Measurements from ENCODE around the gene RAB24.

RAB24 gene

DNA sequence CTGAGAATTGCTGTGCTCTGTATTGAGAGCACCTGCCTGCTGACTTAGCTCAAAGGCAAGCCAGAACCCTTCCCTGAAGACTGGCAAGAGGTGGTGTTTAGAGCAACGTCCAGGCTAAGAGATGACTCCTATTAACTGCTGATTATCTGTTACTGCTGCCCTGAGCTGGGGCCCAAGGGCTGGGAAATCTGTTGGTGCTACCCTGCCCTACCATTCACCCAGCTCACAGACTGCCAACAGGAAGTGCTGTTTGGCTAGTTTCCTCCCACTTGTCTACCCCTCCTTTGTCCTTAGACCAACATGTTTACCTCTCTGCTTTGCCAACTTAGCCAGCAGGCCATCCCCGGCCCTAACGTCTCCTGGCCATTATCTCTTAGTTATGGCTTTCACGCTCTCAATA lies 6.9 kb downstream of the RAB24 start:
- Histone ChIP-seq H3K9me3 (ENCODE audit: control insufficient read depth, insufficient read depth, low read length) (no peaks in the 10 kb centered on the region), H3K4me3 (ENCODE audit: low read depth, low read length) (no peak overlapping the region), H3K36me3 (ENCODE audit: control insufficient read depth, insufficient read depth, low read length) (peaks cover 45% of the 10 kb centered on the region), H3K4me1 (ENCODE audit: control insufficient read depth, insufficient read depth, low read length) (peaks cover 22% of the 10 kb centered on the region), H3K27me3 (ENCODE audit: control insufficient read depth, insufficient read depth, low read length) (no peaks in the 10 kb centered on the region), H3K9ac (ENCODE audit: low read depth, low read length) (no peak overlapping the region)

DNA sequence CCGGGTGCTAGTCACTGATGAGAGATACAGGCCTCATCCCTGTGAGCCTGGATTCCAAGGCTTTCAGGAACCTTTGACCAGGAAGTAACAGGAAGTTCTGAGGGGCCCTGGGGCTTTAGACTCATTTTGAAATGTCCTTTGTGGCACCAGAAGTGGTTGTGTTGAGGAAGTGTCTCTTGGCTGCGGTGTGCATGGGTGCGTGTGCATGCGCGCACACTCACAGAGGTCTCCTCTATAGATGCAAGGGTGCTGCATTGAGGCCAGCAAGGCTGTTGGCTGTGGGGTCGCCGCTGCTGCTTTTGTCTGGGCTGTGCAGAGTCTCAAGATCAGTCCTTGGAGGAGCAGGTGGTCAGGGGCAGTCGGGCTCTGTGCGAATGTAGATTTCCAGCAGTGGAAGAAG lies 7.6 kb downstream of the RAB24 start:
- H3K9ac ChIP-seq (ENCODE audit: low read depth, low read length) = no peak overlapping the region
- no peaks in the 10 kb centered on the region for H3K9me3 ChIP-seq (ENCODE audit: control insufficient read depth, insufficient read depth, low read length)
- no peaks in the 10 kb centered on the region for H3K27me3 ChIP-seq (ENCODE audit: control insufficient read depth, insufficient read depth, low read length)
- peaks cover 46% of the 10 kb centered on the region for H3K36me3 ChIP-seq (ENCODE audit: control insufficient read depth, insufficient read depth, low read length)
- peaks cover 22% of the 10 kb centered on the region for H3K4me1 ChIP-seq (ENCODE audit: control insufficient read depth, insufficient read depth, low read length)
- no peak overlapping the region for H3K4me3 ChIP-seq (ENCODE audit: low read depth, low read length)

DNA sequence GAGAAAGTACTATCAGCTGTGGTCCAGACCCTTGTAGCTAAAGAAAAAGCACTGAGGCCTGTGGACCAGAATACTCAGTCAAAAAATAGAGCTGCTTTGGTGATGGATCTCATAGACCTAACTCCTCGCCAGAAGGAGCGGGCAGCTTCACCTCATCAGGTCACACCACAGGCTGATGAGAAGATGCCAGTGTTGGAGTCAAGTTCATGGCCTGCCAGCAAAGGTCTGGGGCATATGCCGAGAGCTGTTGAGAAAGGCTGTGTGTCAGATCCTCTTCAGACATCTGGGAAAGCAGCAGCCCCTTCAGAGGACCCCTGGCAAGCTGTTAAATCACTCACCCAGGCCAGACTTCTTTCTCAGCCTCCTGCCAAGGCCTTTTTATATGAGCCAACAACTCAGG lies 8.9 kb downstream of the RAB24 start:
- Histone ChIP-seq H3K4me1 (ENCODE audit: control insufficient read depth, insufficient read depth, low read length) (peaks cover 15% of the 10 kb centered on the region), H3K36me3 (ENCODE audit: control insufficient read depth, insufficient read depth, low read length) (peaks cover 49% of the 10 kb centered on the region), H3K9ac (ENCODE audit: low read depth, low read length) (no peak overlapping the region), H3K4me3 (ENCODE audit: low read depth, low read length) (no peak overlapping the region), H3K9me3 (ENCODE audit: control insufficient read depth, insufficient read depth, low read length) (no peaks in the 10 kb centered on the region), H3K27me3 (ENCODE audit: control insufficient read depth, insufficient read depth, low read length) (no peaks in the 10 kb centered on the region)

DNA sequence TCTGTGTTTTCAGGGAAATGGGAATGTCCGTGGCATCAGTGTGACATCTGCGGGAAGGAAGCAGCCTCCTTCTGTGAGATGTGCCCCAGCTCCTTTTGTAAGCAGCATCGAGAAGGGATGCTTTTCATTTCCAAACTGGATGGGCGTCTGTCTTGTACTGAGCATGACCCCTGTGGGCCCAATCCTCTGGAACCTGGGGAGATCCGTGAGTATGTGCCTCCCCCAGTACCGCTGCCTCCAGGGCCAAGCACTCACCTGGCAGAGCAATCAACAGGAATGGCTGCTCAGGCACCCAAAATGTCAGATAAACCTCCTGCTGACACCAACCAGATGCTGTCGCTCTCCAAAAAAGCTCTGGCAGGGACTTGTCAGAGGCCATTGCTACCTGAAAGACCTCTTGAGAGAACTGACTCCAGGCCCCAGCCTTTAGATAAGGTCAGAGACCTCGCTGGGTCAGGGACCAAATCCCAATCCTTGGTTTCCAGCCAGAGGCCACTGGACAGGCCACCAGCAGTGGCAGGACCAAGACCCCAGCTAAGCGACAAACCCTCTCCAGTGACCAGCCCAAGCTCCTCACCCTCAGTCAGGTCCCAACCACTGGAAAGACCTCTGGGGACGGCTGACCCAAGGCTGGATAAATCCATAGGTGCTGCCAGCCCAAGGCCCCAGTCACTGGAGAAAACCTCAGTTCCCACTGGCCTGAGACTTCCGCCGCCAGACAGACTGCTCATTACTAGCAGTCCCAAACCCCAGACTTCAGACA lies 9.5 kb downstream of the RAB24 start:
- H3K9me3 ChIP-seq (ENCODE audit: control insufficient read depth, insufficient read depth, low read length) = no peaks in the 10 kb centered on the region
- peaks cover 9% of the 10 kb centered on the region for H3K4me1 ChIP-seq (ENCODE audit: control insufficient read depth, insufficient read depth, low read length)
- H3K27me3 ChIP-seq (ENCODE audit: control insufficient read depth, insufficient read depth, low read length) = no peaks in the 10 kb centered on the region
- H3K36me3 ChIP-seq (ENCODE audit: control insufficient read depth, insufficient read depth, low read length) = peaks cover 49% of the 10 kb centered on the region
- no peak overlapping the region for H3K9ac ChIP-seq (ENCODE audit: low read depth, low read length)
- H3K4me3 ChIP-seq (ENCODE audit: low read depth, low read length) = no peak overlapping the region

- H3K27me3 ChIP-seq (ENCODE audit: control insufficient read depth, insufficient read depth, low read length) = no peaks in the 10 kb centered on the region
- H3K4me1 ChIP-seq (ENCODE audit: control insufficient read depth, insufficient read depth, low read length) = no peaks in the 10 kb centered on the region
- no peak overlapping the region for H3K4me3 ChIP-seq (ENCODE audit: low read depth, low read length)
- H3K9ac ChIP-seq (ENCODE audit: low read depth, low read length) = no peak overlapping the region
- H3K36me3 ChIP-seq (ENCODE audit: control insufficient read depth, insufficient read depth, low read length) = peaks cover 61% of the 10 kb centered on the region
- H3K9me3 ChIP-seq (ENCODE audit: control insufficient read depth, insufficient read depth, low read length) = no peaks in the 10 kb centered on the region
Observed at GRCh38 chr5:177291735-177292134, 11.8 kb downstream of the RAB24 start.

GRCh38 chr5:177290816-177291596 lies 12.5 kb downstream of the RAB24 start:
- Histone ChIP-seq H3K9ac (ENCODE audit: low read depth, low read length) (no peak overlapping the region), H3K36me3 (ENCODE audit: control insufficient read depth, insufficient read depth, low read length) (peaks cover 62% of the 10 kb centered on the region), H3K4me1 (ENCODE audit: control insufficient read depth, insufficient read depth, low read length) (no peaks in the 10 kb centered on the region), H3K4me3 (ENCODE audit: low read depth, low read length) (no peak overlapping the region), H3K9me3 (ENCODE audit: control insufficient read depth, insufficient read depth, low read length) (no peaks in the 10 kb centered on the region), H3K27me3 (ENCODE audit: control insufficient read depth, insufficient read depth, low read length) (no peaks in the 10 kb centered on the region)

DNA sequence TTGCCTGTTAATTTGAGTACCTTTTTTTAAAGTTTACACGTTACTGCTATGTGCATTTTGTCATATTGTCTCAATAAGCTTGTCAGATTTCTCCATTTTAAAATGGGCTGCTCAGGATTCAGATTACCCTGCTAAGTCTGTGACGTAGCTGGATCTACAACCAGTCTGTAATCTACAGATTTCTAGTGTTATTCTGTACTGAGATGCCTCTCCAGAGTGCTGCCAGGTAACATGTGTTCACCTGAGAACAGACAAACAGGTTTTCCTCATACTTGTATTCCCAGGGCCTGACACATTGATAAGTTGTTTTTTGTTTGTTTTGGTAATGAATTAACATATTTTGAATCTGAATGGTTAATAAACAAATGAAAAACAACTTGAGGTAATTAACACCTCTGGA lies 15.3 kb downstream of the RAB24 start:
- Histone ChIP-seq H3K9me3 (ENCODE audit: control insufficient read depth, insufficient read depth, low read length) (no peaks in the 10 kb centered on the region), H3K4me3 (ENCODE audit: low read depth, low read length) (no peak overlapping the region), H3K9ac (ENCODE audit: low read depth, low read length) (no peak overlapping the region), H3K4me1 (ENCODE audit: control insufficient read depth, insufficient read depth, low read length) (no peaks in the 10 kb centered on the region), H3K36me3 (ENCODE audit: control insufficient read depth, insufficient read depth, low read length) (peaks cover 49% of the 10 kb centered on the region), H3K27me3 (ENCODE audit: control insufficient read depth, insufficient read depth, low read length) (no peaks in the 10 kb centered on the region)

DNA sequence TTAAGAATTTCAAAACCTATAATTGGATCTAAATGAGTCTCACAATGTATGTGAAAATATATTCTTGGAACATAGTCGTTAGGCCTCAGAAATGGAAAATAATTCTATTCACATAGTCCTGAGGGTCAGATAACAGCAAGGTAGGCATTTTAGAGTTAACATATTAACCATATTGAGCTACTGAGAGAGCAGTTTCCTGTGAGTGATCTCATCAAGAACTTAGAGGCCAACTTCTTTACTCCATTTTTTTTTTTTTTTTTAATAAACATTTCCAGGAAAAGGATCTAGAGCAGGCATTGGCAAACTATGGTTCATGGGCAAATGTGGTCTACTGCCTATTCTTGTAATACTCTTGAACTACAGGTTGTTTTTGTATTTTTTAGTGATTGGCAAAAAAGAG lies 26.6 kb downstream of the RAB24 start:
- Histone ChIP-seq H3K9me3 (ENCODE audit: control insufficient read depth, insufficient read depth, low read length) (no peaks in the 10 kb centered on the region), H3K4me1 (ENCODE audit: control insufficient read depth, insufficient read depth, low read length) (no peaks in the 10 kb centered on the region), H3K9ac (ENCODE audit: low read depth, low read length) (no peak overlapping the region), H3K36me3 (ENCODE audit: control insufficient read depth, insufficient read depth, low read length) (peaks cover 51% of the 10 kb centered on the region), H3K27me3 (ENCODE audit: control insufficient read depth, insufficient read depth, low read length) (no peaks in the 10 kb centered on the region), H3K4me3 (ENCODE audit: low read depth, low read length) (no peak overlapping the region)

GRCh38 chr5:177275883-177276282 lies 27.6 kb downstream of the RAB24 start:
- Histone ChIP-seq H3K4me3 (ENCODE audit: low read depth, low read length) (no peak overlapping the region), H3K9me3 (ENCODE audit: control insufficient read depth, insufficient read depth, low read length) (no peaks in the 10 kb centered on the region), H3K4me1 (ENCODE audit: control insufficient read depth, insufficient read depth, low read length) (no peaks in the 10 kb centered on the region), H3K27me3 (ENCODE audit: control insufficient read depth, insufficient read depth, low read length) (no peaks in the 10 kb centered on the region), H3K9ac (ENCODE audit: low read depth, low read length) (no peak overlapping the region), H3K36me3 (ENCODE audit: control insufficient read depth, insufficient read depth, low read length) (peaks cover 44% of the 10 kb centered on the region)

DNA sequence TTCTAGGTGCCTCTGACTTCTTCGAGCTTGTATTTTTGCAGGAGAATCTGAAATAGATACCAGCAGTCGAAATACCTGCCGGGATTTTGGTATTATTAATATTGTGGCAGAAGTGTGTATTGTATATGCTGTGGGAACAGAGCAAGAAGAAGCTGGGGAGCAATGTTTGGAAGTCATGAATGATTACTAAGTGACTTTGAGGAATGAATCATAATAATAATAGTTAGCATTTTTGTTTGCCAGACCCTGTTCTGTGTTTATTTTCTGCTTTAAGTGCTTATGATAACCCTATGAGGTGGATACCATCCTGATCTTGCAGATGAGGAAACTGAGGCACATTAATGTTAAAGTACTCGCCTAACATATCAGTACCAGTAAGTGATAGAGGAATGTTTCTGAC lies 32.4 kb downstream of the RAB24 start:
- H3K27me3 ChIP-seq (ENCODE audit: control insufficient read depth, insufficient read depth, low read length) = no peaks in the 10 kb centered on the region
- no peaks in the 10 kb centered on the region for H3K9me3 ChIP-seq (ENCODE audit: control insufficient read depth, insufficient read depth, low read length)
- no peaks in the 10 kb centered on the region for H3K4me1 ChIP-seq (ENCODE audit: control insufficient read depth, insufficient read depth, low read length)
- peaks cover 45% of the 10 kb centered on the region for H3K36me3 ChIP-seq (ENCODE audit: control insufficient read depth, insufficient read depth, low read length)
- H3K9ac ChIP-seq (ENCODE audit: low read depth, low read length) = no peak overlapping the region
- H3K4me3 ChIP-seq (ENCODE audit: low read depth, low read length) = no peak overlapping the region

DNA sequence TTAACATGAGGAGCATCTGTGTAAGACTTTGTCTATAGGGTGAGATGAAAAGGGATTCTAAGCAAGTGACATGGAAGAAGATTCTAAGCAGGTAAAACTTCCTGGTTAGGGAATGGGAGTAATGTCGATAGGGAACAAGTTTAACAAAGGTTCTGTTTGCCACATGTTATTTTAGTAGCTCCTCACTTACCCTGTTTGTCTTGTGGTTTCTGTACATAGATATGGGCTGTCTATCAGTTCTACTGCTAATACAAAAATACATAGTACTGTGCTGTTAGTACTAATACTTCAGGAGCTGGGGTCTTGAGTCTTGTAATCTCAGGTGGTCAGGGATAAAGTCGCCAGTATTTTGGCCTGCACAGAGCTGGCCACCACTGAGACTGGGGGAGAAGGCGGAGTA lies 32.9 kb downstream of the RAB24 start:
- Histone ChIP-seq H3K4me1 (ENCODE audit: control insufficient read depth, insufficient read depth, low read length) (no peaks in the 10 kb centered on the region), H3K36me3 (ENCODE audit: control insufficient read depth, insufficient read depth, low read length) (peaks cover 43% of the 10 kb centered on the region), H3K27me3 (ENCODE audit: control insufficient read depth, insufficient read depth, low read length) (no peaks in the 10 kb centered on the region), H3K4me3 (ENCODE audit: low read depth, low read length) (no peak overlapping the region), H3K9me3 (ENCODE audit: control insufficient read depth, insufficient read depth, low read length) (no peaks in the 10 kb centered on the region), H3K9ac (ENCODE audit: low read depth, low read length) (no peak overlapping the region)

DNA sequence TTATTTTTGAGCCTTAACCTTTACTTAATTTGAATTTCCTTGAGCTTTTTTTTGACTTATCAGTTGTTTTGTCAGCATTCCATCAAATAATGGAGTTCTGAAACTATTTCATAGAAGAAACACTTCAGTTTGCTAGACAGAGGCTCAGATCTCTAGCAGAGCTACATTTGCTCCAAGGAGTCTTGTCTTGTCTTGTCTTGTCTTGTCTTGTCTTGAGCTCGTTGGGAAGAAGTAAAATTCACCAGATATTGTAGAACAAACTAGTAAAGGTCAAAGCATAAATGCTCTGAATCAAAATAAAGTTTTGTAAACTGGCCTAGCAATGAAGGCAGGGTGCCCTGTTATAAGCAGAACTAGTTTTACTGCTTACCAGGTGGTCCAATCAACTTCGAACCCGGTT lies 33.5 kb downstream of the RAB24 start:
- H3K27me3 ChIP-seq (ENCODE audit: control insufficient read depth, insufficient read depth, low read length) = no peaks in the 10 kb centered on the region
- H3K4me3 ChIP-seq (ENCODE audit: low read depth, low read length) = no peak overlapping the region
- peaks cover 40% of the 10 kb centered on the region for H3K36me3 ChIP-seq (ENCODE audit: control insufficient read depth, insufficient read depth, low read length)
- no peaks in the 10 kb centered on the region for H3K4me1 ChIP-seq (ENCODE audit: control insufficient read depth, insufficient read depth, low read length)
- H3K9me3 ChIP-seq (ENCODE audit: control insufficient read depth, insufficient read depth, low read length) = no peaks in the 10 kb centered on the region
- no peak overlapping the region for H3K9ac ChIP-seq (ENCODE audit: low read depth, low read length)

Data from iPS-15b (cell line).